ENCODE results near the gene SLC25A14.

The SLC25A14 gene

DNA sequence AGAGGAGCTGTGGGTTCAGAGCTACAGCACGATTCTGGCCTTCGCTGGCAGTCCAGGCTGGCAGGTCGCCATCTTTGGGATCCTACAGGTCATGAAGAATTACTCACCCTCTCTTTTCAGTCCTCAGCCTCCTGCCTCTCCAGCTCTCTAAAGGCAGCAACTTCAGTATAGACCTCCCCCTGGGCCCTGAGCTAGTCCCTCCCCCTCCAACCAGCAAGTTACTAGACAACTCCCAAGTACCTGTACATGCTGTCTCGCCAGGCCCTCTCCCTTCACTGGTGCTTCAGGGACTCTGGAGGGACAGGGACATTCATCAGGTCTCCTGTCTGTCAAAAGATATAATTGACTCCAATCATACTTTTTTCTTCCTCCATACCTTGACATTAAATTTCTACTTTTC, 45.8 kb downstream of the SLC25A14 start, which contains the start of gene GPR119:
Gene GPR119 (minus strand): TSS at position 155 of the 400 bp plus-strand sequence. CDS start 227 bp downstream, outside the sequence.
- no peak for DNase-seq

DNA sequence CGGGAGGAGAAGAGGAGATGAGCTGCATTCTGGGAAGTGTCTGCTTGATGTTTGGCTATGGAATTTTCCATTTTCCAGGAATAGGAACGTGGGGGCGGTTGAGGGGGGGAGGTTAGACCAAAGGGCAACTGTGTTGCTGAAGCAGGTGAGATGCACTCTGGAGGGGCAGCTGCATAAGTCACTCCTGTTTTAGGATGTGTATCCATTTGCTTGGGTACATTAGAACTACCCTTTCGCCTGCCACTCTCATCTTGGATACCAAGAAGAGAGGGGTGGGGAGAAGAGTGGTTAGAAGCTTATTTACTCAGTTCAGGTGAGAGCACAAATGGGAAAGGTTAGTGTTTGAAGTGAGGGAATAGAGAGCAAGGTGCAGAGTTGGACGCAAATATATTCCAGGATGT, 46.7 kb downstream of the SLC25A14 start:
- DNase-seq, result no peak

DNA sequence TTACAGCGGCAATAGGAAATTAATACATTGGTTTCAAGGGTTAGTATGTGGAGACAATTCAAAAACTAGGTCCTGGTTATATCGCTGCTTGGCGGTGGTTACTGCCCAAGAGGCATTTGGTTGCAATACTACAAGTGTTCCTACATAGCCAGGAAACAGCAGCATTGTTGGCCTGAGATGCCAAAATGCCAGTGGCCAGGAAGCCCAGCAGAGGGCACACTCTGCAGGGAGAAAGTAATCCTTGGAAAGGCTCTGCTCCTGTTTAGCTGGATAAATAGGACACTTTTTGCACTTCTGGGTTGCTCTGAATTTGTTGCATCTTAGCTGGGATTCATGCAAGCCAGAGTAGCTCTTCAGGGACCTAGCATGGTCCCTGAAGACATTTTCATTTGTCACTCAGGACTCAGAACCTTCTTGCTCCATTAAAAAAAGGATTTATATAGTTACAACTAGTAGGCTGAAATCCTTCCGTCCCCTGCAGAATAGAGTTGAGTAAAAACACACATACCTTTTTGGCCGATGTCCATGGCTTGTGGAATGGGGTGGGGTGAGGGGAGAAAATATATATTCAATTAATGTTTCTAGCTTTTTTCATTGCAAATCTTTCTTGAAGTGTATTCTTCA, 53.8 kb downstream of the SLC25A14 start:
- peak; percentile 71 for DNase-seq

DNA sequence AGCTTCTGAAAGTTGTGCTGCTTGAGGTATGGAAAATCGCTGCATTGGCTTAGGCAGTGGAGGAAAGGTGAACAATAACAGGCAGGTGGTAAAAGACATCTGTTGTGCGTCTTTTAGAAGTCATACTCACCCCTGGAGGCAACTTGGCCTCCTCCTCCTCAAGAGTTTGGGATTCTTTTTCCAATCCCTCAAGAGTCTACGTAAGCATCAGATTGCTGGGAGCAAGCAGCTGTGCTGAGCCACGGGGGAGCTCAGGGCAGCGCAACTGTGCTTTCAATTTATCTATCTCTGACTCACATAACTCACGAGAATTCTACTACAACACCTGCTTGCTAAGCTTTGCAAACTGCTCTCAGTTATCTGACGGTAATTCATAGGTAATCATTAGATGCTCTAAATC, 55.6 kb downstream of the SLC25A14 start:
- DNase-seq, result no peak

DNA sequence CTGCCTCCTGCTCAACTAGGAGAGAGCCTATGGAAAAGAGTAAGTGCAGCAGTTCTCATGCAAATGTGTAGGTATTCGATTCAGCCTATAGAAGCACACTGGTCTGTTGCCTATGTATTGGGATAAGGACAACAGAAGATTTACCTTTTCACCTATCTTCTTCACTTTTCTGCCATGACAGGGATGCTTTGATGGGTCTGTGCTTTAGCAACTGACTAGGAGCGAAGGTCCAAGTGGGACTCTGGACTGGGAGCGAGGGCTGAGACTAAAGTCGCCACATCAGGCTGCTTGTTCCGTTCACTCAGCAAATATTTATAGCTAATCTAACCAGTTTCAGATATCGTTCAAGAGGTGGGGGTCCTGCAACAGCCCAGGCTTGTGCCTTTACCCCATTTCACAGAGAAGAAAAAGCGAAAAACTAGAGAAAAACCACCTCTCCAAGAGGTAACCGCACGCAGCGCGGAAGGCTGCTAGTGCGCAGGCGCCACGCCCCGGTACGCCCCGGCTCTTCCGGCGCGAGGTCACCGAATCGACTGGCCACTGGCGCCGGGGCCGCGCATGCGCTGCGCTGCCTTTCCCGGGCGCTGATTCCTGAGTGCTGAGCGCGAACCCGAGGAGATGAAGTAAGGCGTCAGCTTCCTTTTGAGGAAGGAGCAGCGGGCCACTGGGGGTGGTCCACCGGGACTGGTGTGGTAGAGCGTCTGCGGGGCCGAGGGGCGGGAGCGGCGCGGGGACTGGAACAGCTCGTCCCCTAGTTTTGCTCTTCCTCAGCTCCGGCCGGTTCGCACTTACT, 61.9 kb downstream of the SLC25A14 start, which contains the start of gene RBMX2:
Gene RBMX2 (plus strand): TSS at position 573 of the 793 bp plus-strand sequence. CDS start 46 bp downstream, at position 619.
- DNase-seq, result peak; percentile 88

DNA sequence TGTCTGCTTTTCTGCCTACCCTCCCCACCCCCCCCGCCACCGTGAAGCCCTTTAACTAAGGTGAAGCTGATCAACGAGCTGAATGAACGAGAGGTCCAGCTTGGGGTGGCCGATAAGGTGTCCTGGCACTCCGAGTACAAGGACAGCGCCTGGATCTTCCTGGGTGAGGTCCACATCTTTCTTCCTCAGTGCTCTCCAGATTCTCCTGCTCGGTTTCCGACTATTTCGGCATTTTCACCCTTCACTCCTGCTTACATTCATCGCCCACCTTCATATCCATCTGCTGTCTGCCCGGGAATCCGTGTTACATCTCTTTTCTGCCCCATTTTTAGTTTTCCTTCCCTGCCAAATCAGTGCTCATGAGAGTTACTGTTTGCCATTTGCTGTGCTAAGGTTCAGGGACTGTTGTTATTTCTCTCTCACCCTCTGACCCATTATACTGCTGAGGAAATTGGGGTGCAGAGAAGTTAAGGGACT, 62.5 kb downstream of the SLC25A14 start:
- no peak for DNase-seq

DNA sequence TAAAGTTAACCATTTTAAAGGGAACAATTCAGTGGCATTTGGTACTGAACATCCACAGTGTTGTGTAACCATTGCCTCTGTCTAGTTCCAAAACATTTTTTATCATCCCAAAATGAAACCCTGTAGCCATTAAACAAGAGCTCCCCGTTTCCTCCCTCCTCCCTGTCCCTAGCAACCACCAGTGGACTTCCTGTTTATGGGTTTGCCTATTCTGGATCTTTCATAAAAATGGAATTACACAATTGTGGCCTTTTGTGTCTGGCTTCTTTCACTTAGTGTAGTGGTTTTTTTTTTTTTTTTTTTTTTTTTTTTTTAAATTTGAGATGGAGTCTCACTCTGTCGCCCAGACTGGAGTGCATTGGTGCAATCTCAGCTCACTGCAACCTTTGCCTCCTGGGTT, 73.7 kb downstream of the SLC25A14 start:
- no peak for DNase-seq

DNA sequence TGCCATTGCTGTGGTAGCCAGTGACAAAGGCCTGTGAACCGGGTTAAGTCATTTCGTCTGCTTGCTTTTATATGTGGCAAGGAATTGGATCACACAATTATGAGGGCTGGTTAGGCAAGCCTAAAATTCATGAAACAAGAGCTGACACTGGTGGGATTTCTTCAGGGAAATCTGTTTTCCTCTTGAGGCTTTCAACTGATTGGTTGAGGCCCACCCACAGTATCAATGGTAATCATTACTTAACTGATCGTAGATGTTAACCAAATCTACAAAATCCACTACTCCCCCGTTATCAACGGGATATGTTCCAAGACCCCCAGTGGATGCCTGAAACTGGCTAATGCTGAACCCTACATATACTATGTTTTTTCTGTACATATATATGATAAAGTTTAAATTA, 75.1 kb downstream of the SLC25A14 start:
- no peak for DNase-seq

DNA sequence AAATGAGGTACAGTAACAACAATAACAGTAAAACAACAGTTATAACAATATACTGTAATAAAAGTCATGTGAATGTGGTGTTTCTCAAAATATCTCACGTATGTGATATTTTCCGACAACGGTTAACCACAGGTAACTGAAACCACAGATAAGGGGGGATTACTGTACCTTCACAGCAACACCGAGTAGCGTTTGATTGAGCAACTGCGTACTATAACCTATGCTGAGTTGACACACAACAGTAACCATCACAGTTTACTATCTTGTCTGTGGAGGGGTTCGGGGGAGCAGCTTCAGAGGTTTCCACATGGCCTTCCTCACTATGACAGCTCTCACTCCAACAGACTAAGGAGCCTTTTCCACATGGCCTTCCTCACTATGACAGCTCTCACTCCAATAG, 75.5 kb downstream of the SLC25A14 start:
- DNase-seq, result no peak

DNA sequence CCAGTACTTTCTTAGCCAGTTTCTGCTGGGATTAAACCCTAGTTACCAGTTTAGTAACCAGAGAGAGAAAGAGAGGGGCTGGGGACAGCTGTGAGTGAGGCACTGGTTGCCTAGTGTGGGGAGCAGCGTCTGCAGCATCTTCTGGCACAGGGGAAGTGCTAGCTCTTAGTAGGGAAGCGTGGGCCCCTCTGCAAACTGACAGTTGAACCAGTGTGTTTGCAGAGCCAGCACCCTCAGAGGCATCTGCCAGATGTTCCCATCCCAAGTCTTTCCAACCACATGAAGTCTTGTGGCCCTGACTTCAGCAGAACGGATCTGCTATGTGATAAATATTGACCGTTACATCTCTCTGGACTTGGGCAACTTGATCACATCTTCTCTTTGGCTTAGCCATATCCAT, 77.1 kb downstream of the SLC25A14 start:
- no peak for DNase-seq

DNA sequence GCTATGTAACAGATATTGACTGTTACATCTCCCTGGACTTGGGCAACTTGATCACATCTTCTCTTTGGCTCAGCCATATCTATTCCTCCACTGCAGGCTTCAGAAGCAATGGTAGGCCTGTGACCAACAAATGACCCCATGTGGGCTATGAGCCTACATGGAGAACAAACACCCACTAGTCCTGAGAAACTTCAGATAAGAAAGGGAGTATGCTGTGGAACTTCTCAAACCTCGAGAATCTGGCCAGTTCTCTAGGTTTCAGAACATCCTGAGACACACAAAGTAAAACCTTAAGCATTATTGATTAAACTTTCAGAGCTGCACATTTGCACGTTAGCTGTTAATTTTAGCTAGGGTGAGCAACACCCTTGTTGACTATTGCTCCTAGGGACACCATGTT, 78.3 kb downstream of the SLC25A14 start:
- DNase-seq, result no peak

DNA sequence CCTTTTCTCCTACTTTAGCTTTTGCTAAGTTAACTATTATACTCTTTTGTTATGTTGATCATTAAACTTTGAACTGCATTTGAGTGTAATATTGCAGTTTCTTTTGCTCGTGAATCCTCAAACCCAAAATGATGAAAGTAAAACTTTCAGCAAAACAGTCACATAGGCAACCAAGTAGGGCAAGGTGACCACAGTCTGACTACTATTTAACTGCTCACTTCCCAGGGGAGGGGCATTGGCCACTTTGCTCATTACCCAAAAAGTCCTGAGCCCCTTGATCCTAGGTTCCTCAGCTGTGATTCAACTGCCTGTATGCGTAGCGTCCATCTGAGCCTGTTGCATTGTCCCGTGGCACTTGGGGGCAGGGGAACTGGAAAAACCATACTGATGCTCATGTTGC, 79.0 kb downstream of the SLC25A14 start:
- DNase-seq, result no peak

DNA sequence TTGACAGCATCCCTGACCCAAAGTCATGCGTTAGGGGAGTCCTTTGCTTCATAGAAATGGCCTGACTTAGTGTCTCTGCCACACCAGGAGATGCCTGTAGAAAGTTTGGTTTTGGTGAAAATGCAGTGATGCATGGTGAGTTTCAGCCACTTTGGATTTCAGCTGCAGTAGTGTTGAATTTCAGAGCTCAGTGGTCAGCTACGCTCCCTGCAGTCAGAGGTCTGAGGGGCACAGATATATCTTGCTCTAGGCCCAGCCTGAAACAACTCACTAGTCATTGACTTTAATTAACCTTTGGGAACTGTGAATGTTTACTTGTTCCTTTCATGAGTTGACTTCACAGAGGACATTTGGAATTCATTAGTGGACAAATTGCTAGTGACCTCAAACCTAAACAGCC, 79.5 kb downstream of the SLC25A14 start:
- DNase-seq, result no peak
